Erythroblast (primary cell): ENCODE results near the gene USF2.

ENCODE experiments used
- GATA1 ChIP-seq: IDR thresholded peaks from 2 replicates; pipeline ENCODE4 v1.6.1; 2011; ENCODE audit warnings: low read depth, mild to moderate bottlenecking, control low read depth, low read length, moderate library complexity
- POLR2A ChIP-seq: IDR thresholded peaks from 2 replicates; pipeline ENCODE4 v1.6.1; 2011; ENCODE audit warnings: mild to moderate bottlenecking, low read length

DNA sequence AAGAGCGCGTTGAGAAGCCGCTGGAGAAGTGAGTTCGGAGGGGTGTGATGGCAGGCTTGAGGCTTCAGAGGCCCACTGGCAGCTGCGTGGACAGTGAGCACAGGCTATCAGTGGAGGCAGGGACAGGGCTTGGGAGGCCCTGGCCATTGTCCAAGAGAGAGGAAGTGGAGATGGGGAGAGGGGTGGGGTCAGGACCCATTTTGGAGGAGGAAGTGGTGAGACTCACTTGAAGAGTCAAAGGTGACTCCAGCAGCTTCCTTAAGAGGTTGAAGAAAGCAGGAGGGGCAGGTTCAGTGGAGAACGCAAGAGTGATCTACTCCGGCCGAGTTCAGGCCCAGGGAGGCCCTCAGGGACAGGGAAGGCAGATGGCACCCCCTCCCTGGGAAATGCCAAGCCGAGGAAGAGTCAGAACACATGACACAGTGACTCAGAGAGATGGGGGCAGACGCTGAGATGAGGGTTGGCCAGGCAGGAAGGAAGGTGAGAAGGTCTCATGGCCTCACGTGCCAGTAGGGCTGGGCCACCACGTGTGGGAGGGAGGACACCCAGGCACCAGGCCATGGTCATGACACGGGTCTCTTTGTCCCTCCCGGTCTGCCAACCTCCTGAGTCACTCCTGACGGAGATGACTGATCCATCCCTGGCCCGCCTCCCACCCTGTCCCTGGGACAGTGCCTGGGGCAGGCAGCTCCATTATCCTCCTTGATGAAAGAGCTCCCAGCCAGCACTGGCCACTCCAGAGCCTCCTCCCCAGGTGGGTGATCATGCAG is 50.1 kb downstream of the USF2 start:
- TF ChIP-seq POLR2A, result no peak
- TF ChIP-seq GATA1, result no peak
